SHP77 (cell line): ENCODE results near the gene INHBA.

ENCODE experiments used
- DNase-seq, 2 experiments: peaks; one replicate each; lab custom pipeline; 2025; lab: John Stamatoyannopoulos, UW

INHBA gene

DNA sequence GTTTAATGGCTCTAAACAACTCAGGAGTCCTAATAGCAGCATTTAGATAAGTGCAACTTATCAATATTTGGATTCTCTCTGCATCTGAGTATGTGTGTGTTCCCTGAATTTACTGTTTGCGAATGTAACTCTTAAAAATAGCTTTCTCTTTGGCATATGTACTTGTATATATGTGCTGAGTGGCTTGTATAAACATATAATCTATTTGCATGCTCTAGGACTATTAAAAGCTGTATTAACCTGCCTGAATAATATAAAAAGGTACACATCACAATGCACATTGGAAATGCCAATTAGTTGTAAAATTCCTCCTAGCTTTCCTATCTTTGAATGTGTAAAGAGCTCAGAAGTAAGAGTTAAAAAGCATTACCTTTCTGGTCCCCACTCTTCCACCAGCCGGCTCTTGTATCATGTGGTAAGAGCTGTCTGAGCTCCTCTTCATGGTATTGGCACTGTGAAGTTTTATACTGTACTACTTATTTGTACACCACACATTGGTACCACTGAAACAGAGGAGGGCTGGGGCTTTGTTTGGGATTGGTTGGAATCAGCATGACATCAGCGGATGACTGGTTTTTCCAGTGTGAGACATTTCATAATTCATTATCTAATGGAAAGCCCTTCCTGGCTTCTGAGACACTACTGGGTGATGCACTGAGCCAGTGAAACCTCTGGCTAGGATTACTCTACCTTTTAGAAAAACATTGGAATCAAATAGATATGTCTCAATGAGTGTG lies at the start of gene INHBA:
TSS of gene INHBA (minus strand) at position 456 of the 737 bp plus-strand sequence. CDS start 2,716 bp downstream, outside the sequence.
- peak; percentile 89 to 94 for DNase-seq

DNA sequence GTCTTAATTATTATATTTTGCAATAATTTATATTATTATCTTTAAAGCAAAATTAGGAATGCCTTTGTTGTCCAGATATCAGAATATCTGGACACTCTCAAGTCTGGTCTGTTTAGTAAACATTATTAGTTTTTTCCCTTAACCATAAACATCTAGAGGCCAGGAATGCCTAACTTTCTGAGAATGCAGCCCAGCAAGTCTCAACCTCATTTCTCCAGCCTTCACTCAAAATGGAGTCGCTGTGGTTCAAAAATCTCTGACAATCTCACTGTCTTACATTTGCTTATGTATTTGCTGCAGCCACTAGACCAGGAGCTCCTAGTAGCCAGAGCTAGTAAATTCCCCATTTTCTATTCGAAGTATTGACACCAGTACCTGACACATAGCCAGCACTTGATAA lies 49.7 kb upstream of the INHBA start:
- no peak for DNase-seq

DNA sequence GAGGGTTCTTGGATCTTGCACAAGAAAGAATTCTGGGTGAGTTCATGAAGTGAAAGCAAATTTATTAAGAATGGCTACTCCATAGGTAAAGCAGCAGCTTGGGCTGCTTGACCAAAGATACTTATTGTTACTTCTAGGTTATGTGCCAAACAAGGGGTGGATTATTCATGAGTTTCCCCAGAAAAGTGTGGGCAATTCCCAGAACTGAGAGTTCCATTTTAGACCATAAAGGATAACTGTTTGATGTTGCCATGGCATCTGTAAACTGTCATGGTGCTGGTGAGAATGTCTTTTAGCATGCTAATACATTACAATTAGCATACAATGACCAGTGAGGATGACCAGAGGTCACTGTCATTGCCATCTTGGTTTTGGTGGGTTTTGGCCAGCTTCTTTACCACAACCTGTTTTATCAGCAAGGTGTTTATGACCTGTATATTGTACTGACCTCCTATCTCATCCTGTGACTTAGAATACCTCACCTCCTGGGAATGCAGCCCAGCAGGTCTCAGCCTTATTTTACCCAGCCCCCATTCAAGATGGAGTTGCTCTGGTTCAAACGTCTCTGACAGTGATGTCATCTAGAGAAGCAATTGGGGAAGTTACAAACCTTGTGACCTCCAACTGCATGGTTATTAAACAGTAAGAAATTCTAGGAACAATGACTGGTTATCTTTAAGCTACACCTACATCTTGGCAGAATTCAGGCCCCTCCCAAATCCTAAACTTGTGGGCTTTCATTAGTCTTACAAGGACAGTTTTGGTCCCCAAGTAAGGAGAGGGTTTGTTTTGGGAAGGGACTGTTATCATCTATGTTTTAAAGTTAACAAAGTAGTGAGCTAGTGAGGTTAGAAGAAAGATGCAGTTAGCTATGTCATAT lies 48.0 kb upstream of the INHBA start:
- DNase-seq = no peak

DNA sequence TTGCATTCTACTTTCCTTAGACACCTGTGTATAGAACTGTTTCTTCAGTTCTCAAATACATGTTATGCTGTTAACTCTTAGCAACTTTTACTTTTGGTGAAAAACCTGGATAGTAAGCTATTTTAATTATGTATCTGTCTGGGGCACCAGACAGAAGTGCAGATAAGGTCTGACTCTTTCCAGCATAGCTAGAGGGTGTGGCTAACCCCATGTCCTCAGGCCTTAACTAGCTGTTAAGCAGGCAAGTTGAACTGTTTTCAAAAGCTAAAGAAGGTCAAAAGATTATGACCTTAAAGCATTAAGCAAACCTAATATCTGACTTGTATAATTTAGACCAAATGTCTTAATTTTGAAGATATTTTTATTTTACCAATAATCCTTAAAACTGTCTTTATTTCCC lies 45.1 kb upstream of the INHBA start:
- DNase-seq = no peak

DNA sequence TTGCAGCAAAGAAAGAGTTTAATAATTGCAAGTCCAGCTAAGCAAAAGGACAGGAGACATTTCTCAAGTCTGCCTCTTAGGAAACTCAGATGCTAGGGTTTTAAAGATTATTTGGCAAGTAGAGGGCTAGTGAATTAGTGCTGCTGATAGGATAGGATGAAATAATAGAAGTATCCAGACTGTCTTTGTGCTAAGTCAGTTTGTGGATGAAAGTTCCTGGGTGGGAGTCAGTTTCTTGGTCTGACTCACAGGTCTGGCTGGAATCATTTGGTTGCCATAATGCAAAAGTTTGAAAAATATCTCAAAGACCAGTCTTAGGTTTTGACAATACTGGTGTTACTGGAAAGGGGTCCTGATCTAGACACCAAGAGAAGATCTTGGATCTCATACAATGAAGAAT lies 42.6 kb upstream of the INHBA start:
- no peak for DNase-seq

GRCh38 chr7:41744161-41744560 lies 41.3 kb upstream of the INHBA start:
- no peak for DNase-seq

GRCh38 chr7:41742401-41743020 lies 39.6 kb upstream of the INHBA start:
- DNase-seq = no peak

DNA sequence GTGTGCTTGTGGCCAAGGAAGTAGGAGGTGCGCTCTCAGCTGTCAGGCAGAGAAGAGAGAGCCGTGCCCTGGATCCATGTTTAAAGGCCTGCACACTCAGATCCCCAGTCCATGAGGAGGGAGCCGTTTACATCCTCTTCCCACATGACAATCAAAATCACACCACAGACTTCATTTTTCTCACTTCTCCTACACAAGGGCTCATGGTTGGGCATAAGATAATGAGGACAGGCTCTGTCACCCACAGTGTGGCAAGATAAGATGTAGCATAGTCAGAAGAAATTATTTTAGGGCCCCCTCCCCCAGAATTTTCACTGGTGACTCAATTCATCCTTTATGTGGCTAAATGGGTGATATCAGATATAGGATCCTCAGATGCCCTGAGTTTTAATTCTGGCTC lies 35.9 kb upstream of the INHBA start:
- DNase-seq = no peak

GRCh38 chr7:41738336-41738735 lies 35.4 kb upstream of the INHBA start:
- DNase-seq = no peak

GRCh38 chr7:41735206-41735605 lies 32.3 kb upstream of the INHBA start:
- no peak for DNase-seq

- DNase-seq = no peak
These were observed 30.0 kb upstream of the INHBA start for GRCh38 chr7:41732843-41733306.

DNA sequence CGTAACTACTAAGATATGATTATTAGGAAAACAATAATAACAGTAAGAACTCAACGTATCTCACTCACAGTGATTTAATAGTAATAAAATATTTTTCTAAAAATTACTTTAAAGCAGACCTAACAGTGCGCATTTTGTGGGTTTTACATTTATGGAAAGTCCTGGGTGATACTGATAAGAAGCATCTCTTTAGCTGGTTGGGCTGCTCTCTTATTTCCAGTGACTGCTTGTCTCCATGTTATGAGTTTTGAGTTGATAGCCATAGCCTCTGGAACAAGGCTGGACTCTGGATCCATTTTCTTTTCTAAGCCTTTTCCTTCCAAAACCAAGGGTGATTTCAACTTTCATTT lies 29.5 kb upstream of the INHBA start:
- DNase-seq = no peak

DNA sequence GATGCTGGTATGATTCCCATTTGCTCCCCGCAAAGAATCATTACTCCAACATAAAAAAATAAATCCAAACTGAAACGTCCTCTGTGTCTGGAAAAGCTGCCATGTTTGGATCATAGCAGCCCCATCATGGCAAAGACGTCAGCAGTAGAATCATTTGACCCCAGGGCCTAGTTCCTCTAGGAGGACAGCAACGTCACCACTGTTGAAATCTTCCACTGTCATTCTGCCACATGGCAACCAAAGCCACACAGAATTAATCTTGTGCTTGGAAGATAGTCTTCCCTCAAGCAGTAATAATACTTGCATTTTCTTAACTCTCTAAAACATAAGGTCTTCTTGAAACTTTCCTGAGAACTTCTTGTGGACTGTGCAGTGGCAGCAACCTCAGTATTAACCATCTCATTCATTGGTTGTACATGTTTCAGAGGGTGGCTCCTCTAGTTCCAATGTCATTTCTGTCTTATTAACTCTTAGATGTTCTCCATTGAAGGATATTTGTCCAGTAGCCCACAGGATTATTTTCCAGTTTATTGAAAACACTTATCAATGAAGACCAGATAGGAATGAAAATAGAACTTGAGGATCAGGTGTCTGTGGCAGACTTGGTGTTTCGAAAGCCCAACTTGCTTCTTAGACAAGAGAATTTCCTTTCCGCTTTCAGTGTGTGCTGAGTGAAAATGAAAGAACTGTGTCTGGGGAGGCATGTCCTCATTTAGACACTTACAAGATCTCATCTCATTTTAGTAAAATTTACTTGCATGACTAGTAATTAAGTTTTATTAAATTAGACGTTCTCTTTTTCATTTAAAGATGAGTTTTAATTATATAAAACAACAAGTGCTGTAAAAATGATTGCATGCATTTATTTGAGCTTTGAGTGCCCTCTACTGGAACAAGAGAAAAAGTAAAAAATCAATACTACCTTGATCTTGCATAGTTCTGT lies 28.9 kb upstream of the INHBA start:
- peak; percentile 28 to 35 for DNase-seq

- peak; percentile 36 to 44 for DNase-seq
These were observed 27.8 kb upstream of the INHBA start for GRCh38 chr7:41730668-41731067.

- DNase-seq = no peak
These were observed 27.3 kb upstream of the INHBA start for GRCh38 chr7:41730161-41730560.

DNA sequence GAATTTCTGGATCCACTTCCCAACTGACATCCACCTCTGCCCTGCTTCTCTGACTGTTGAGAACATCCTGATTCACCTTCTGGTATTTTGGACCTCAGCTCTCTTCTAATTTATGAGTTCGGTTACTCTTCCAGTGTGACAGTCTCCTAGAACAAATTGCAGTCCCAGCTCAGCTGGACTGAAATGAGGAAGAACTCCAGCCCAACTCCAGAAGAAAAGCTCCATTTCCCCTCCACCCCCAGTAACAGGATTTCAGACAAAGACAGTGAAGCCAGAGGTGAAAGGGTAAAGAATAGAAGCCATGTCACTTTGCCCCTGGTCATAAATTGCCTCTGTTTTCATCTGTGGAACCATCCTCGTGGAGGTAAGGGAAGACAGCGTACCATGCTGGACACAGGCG lies 26.2 kb upstream of the INHBA start:
- no peak for DNase-seq

GRCh38 chr7:41725013-41725412 lies 22.1 kb upstream of the INHBA start:
- no peak for DNase-seq

- no peak for DNase-seq
These were observed 18.0 kb upstream of the INHBA start for GRCh38 chr7:41720886-41721285.

- no peak for DNase-seq
These were observed 17.2 kb upstream of the INHBA start for GRCh38 chr7:41720046-41720445.

DNA sequence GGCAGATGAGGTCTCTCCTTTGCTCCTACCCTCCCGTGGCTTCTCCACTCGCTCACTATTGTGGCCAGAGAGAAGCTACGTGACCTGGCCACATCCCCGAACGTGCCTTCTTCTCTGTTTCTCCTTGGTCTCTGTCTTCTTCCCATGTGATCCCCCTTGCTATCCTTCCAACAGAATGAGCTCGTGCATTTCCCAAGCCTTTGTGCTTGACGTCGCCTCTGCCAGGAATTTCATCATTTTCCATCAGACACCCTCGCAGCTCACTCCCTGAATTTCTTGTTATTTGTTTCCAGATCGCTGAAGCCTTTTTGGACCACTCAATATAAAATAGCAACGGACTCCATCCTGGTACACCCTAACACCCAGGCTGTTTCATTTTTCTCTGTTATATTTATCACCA lies 13.8 kb upstream of the INHBA start:
- DNase-seq = no peak

DNA sequence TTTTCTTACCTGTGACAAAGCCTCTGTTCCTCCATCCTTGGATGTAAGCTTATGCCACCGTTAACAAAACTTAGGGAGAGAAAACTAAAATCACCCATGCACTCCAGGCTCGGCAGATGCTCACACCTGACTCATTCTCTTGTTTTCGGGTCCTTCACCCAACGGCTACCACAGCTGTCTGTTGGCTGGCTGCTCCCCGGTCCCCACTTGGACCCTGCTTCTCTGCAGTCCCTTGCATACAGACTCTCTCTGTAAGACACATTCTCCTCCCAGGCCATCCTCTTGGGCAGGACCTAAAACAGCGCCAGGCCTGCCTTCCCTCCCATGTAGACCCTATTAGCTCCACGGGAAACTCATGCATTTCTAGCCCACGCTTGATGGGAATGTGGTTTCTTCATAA lies 12.1 kb upstream of the INHBA start:
- no peak for DNase-seq
